Hepatocyte (in vitro differentiated cells): Measurements from ENCODE around the gene RHEBL1.

Experiments used
- CTCF ChIP-seq: fragments of 200-600 bp; sonication (generic); IDR thresholded peaks from 2 replicates; pipeline ENCODE4 v1.5.1; 2016; ENCODE audit warnings: antibody characterized with exemption, mild to moderate bottlenecking; ENCODE audit not compliant: poor library complexity
- EZH2 ChIP-seq: fragments of 200-600 bp; sonication (generic); IDR thresholded peaks from 2 replicates; pipeline ENCODE4 v1.6.1; 2016; ENCODE audit warnings: antibody characterized with exemption, mild to moderate bottlenecking, borderline replicate concordance
- EZH2phosphoT487 ChIP-seq: fragments of 200-600 bp; sonication (generic); IDR thresholded peaks from one replicate; pipeline ENCODE4 v1.6.1; 2018; ENCODE audit warnings: antibody characterized with exemption, mild to moderate bottlenecking, low read depth, moderate library complexity; ENCODE audit not compliant: unreplicated experiment, severe bottlenecking

GRCh38 chr12:49028666-49029275 lies 41.0 kb downstream of the RHEBL1 start:
- no peak for TF ChIP-seq CTCF
- no peak for TF ChIP-seq EZH2phosphoT487
- no peak for TF ChIP-seq EZH2
